T47D (cell line): ENCODE results near the gene DNAH1.
A peak's percentile ranks its signal among the peaks of the same experiment; 100 is the strongest.
"Not testable (repeated sequence)": the region's sequence is repeated elsewhere in the genome, so short reads cannot be mapped to it uniquely, and the experiment has no call there.

Source experiments
- DNase-seq, 2 experiments: peaks; one replicate each; pipeline versions ENCODE4 v3.0.0 to v3.0.0-alpha.2; 2011 to 2012; ENCODE audit warnings: low read depth in 1 of 2, low spot score in 1 of 2
- JUND ChIP-seq: IDR thresholded peaks from 2 replicates; pipeline ENCODE4 v1.6.1; 2012; ENCODE audit warnings: low read depth
- in situ Hi-C: cut with HindIII; loops from 2 replicates; pipeline ENCODE4 v1.10.0; 2016; ENCODE audit warnings: low sequenced_read_pairs, low pct_unique_long_range_greater_than_20kb

Gene DNAH1

GRCh38 chr3:52315977-52316764, at the start of gene DNAH1:
Gene DNAH1 (plus strand): TSS chr3:52316319. CDS start chr3:52322443, 6,124 bp downstream.
- in situ Hi-C loops: no loop called here
- no peak for DNase-seq
- no peak for TF ChIP-seq JUND

GRCh38 chr3:52268036-52268435, 48.1 kb upstream of the DNAH1 start:
- TF ChIP-seq JUND: no peak
- DNase-seq: no peak
- in situ Hi-C loops: no loop called here

GRCh38 chr3:52269776-52270175, 46.3 kb upstream of the DNAH1 start:
- no peak for TF ChIP-seq JUND
- in situ Hi-C loops: no loop called here
- DNase-seq: no peak

GRCh38 chr3:52270252-52270754, 45.8 kb upstream of the DNAH1 start:
- in situ Hi-C loops: no loop called here
- DNase-seq: no peak
- TF ChIP-seq JUND: no peak

GRCh38 chr3:52272172-52272571, 43.9 kb upstream of the DNAH1 start:
- in situ Hi-C loops, DNase-seq: not testable (repeated sequence)

- no peak for TF ChIP-seq JUND
- DNase-seq: no peak
- in situ Hi-C loops: no loop called here
Observed at GRCh38 chr3:52272831-52273230, 43.3 kb upstream of the DNAH1 start.

GRCh38 chr3:52274781-52275180, 41.3 kb upstream of the DNAH1 start:
- DNase-seq, in situ Hi-C loops: not testable (repeated sequence)

- DNase-seq: peak in 1 of 2 experiments; percentile 49
- in situ Hi-C loops: no loop called here
- no peak for TF ChIP-seq JUND
Observed at GRCh38 chr3:52277071-52277964, 38.8 kb upstream of the DNAH1 start.

GRCh38 chr3:52277972-52278509, 38.1 kb upstream of the DNAH1 start:
- no peak for TF ChIP-seq JUND
- DNase-seq: no peak
- in situ Hi-C loops: no loop called here

- in situ Hi-C loops: no loop called here
- no peak for TF ChIP-seq JUND
- peak; percentile 74 to 90 for DNase-seq
Observed at GRCh38 chr3:52278510-52279069, 37.5 kb upstream of the DNAH1 start, which contains the start of gene WDR82. Gene WDR82 (minus strand): TSS chr3:52278649. CDS start chr3:52278361, 288 bp downstream.

- DNase-seq: no peak
- in situ Hi-C loops: no loop called here
- TF ChIP-seq JUND: no peak
Observed at GRCh38 chr3:52279596-52279995, 36.5 kb upstream of the DNAH1 start.

- no peak for TF ChIP-seq JUND
- in situ Hi-C loops: no loop called here
- DNase-seq: no peak
Observed at GRCh38 chr3:52280050-52280461, 36.1 kb upstream of the DNAH1 start.
